ENCODE data around the gene LOXHD1.

GRCh38 chr18:46462523-46462922 is 194.5 kb downstream of the LOXHD1 start:
- TF ChIP-seq GATA2 (IDR thresholded peaks at IDR 0.05; ENCODE audit: low read depth, low read length) (no peak), GATA3 (IDR thresholded peaks at IDR 0.05; ENCODE audit: low read depth, low read length) (no peak)

All from SH-SY5Y (cell line).